CD14-positive monocyte (primary cell): Measurements from ENCODE around the gene RDH5. TPM values are rescaled to one million over a fixed set of nuclear protein-coding genes. Genes with fewer than 3 reads are reported as not detected.

Source experiments
- DNase-seq, 3 donors: peaks; one replicate each; pipeline ENCODE4 v3.0.0-alpha.2; 2011 to 2022
- H2AFZ ChIP-seq: 2 replicates; pipeline ENCODE4 v1.6.0; 2012; ENCODE audit warnings: mild to moderate bottlenecking, low read depth, low read length, inconsistent platforms; ENCODE audit not compliant: insufficient read depth, poor library complexity, severe bottlenecking
- H3K27ac ChIP-seq, 2 donors: 1 replicate in 1 of 2; 2 replicates in 1 of 2; pipeline ENCODE4 v1.5.1; 2012 to 2013; ENCODE audit warnings: low read length in 2 of 2, control low read depth in 1 of 2, inconsistent platforms in 1 of 2, low read depth in 1 of 2, mild to moderate bottlenecking in 1 of 2
- H3K27me3 ChIP-seq, 2 donors: one replicate each; pipeline versions ENCODE4 v1.6.0 to v1.6.1; 2011 to 2013; ENCODE audit warnings: low read length in 2 of 2; ENCODE audit not compliant: control insufficient read depth in 2 of 2, insufficient read depth in 2 of 2
- H3K36me3 ChIP-seq, 2 donors: replicated peaks in 1 of 2; 1 replicate in 1 of 2; 2 replicates in 1 of 2; pipeline versions ENCODE4 v1.5.1 to v1.6.1; 2012 to 2013; ENCODE audit warnings: low read length in 2 of 2, control low read depth in 1 of 2, inconsistent platforms in 1 of 2, mild to moderate bottlenecking in 1 of 2; ENCODE audit not compliant: insufficient read depth in 2 of 2, control insufficient read depth in 1 of 2
- H3K4me1 ChIP-seq, 2 donors: 1 replicate in 1 of 2; 2 replicates in 1 of 2; pipeline versions ENCODE4 v1.5.1 to v1.6.1; 2012 to 2013; ENCODE audit warnings: low read length in 2 of 2, control low read depth in 1 of 2, inconsistent platforms in 1 of 2, mild to moderate bottlenecking in 1 of 2, moderate library complexity in 1 of 2; ENCODE audit not compliant: insufficient read depth in 2 of 2, control insufficient read depth in 1 of 2
- H3K4me2 ChIP-seq: replicated peaks from 2 replicates; pipeline ENCODE3; 2012; ENCODE audit warnings: low read length, moderate library complexity, mild to moderate bottlenecking; ENCODE audit not compliant: poor library complexity, severe bottlenecking; ENCODE audit errors: extremely low read depth
- H3K4me3 ChIP-seq, 3 experiments: fragments of 200-600 bp in 1 of 3; sonication (generic) in 1 of 3; replicated peaks in 1 of 3; 1 replicate in 2 of 3; 2 replicates in 1 of 3; pipeline ENCODE4 v1.5.1; 2011 to 2013; ENCODE audit warnings: low read length in 3 of 3, mild to moderate bottlenecking in 3 of 3, control low read depth in 2 of 3, low read depth in 2 of 3, inconsistent platforms in 1 of 3, moderate library complexity in 1 of 3
- H3K79me2 ChIP-seq: 2 replicates; pipeline ENCODE4 v1.6.0; 2012; ENCODE audit warnings: mild to moderate bottlenecking, control low read depth, inconsistent platforms, low read length, moderate library complexity; ENCODE audit not compliant: insufficient read depth
- H3K9ac ChIP-seq: 2 replicates; pipeline ENCODE4 v1.6.0; 2017; ENCODE audit warnings: low read length, mild to moderate bottlenecking; ENCODE audit not compliant: insufficient read depth, poor library complexity, severe bottlenecking
- H3K9me3 ChIP-seq, 2 donors: replicated peaks in 1 of 2; 1 replicate in 1 of 2; 2 replicates in 1 of 2; pipeline versions ENCODE4 v1.5.1 to v1.6.1; 2012 to 2013; ENCODE audit warnings: low read length in 2 of 2, control low read depth in 1 of 2; ENCODE audit not compliant: control insufficient read depth in 1 of 2, insufficient read depth in 1 of 2
- H4K20me1 ChIP-seq: 2 replicates; pipeline ENCODE4 v1.6.0; 2012; ENCODE audit warnings: mild to moderate bottlenecking, low read length, control low read depth, moderate library complexity; ENCODE audit not compliant: insufficient read depth
- H3K27ac Mint-ChIP-seq, 7 donors: one replicate each; pipeline ENCODE4 v1.8.0; 2020; ENCODE audit warnings: mild to moderate bottlenecking in 7 of 7, mixed read lengths in 7 of 7, moderate library complexity in 6 of 7, inconsistent platforms in 2 of 7
- H3K27me3 Mint-ChIP-seq, 3 donors: one replicate each; pipeline ENCODE4 v1.8.0; 2021 to 2022; ENCODE audit warnings: low read depth in 3 of 3, mild to moderate bottlenecking in 3 of 3, mixed read lengths in 3 of 3, moderate library complexity in 3 of 3, inconsistent platforms in 1 of 3
- H3K36me3 Mint-ChIP-seq, 2 donors: one replicate each; pipeline ENCODE4 v1.8.0; 2020; ENCODE audit warnings: mixed read lengths in 2 of 2, inconsistent platforms in 1 of 2, mild to moderate bottlenecking in 1 of 2
- H3K4me1 Mint-ChIP-seq: one replicate; pipeline ENCODE4 v1.8.0; 2020; ENCODE audit warnings: mild to moderate bottlenecking, mixed read lengths
- H3K4me3 Mint-ChIP-seq, 2 donors: one replicate each; pipeline ENCODE4 v1.8.0; 2020; ENCODE audit warnings: mild to moderate bottlenecking in 2 of 2, mixed read lengths in 2 of 2, moderate library complexity in 1 of 2
- H3K9me3 Mint-ChIP-seq, 7 donors: one replicate each; pipeline ENCODE4 v1.8.0; 2020 to 2022; ENCODE audit warnings: mixed read lengths in 7 of 7, mild to moderate bottlenecking in 6 of 7, moderate library complexity in 6 of 7, inconsistent platforms in 2 of 7
- CTCF ChIP-seq: fragments of 200-600 bp; IDR thresholded peaks from one replicate; pipeline ENCODE4 v1.8.0; 2022; ENCODE audit warnings: antibody characterized with exemption, mild to moderate bottlenecking
- WGBS: methylation state at CpG from one replicate; pipeline ENCODE4 v1.1.5; 2013; ENCODE audit warnings: missing lambda C conversion rate; ENCODE audit not compliant: insufficient coverage; 5-methylcytosine and 5-hydroxymethylcytosine counted together
- intact Hi-C, 2 donors: fragments of 100-400 bp; cut with micrococcal nuclease; formaldehyde crosslinking; loops; one replicate each; pipeline versions ENCODE4 v1.15.0 to v1.15.1; 2023
- polyA plus RNA-seq, 3 donors: library from polyadenylated mRNA; depleted of rRNA in 1 of 3; unstranded in 2 of 3; stranded (reverse) in 1 of 3; fragments of 300-500 nt in 2 of 3; fragments of >200 nt in 1 of 3; fragmentation: Illumina TruSeq in 2 of 3; gene quantifications; 1 replicate in 2 of 3; 2 replicates in 1 of 3; pipeline ENCODE4 v1.2.3, GENCODE V29; 2012 to 2021

RDH5 gene
- polyA plus RNA-seq, 3 donors, result 1.2 to 10.4 (median 1.2) TPM

- H3K4me3 ChIP-seq, result peak overlapping the region in 1 of 3 experiments; percentile 65
- Mint-ChIP-seq H3K27me3 (peaks cover 37 to 50% (median 48%) of the 10 kb centered on the region in 3 donors), H3K4me3 (peak overlapping the region; percentile 77 to 79), H3K36me3 (peaks cover 0 to 5% of the 10 kb centered on the region in 2 donors), H3K27ac (peak overlapping the region in 2 of 7 donors; percentile 60 to 71), H3K9me3 (peaks cover 0 to 9% (median 0%) of the 10 kb centered on the region in 7 donors), H3K4me1 (peaks cover 43% of the 10 kb centered on the region)
- no peak for TF ChIP-seq CTCF
- peak overlapping the region; percentile 25 for H3K9ac ChIP-seq
- DNase-seq, result no peak
- H3K4me2 ChIP-seq, result peak overlapping the region; percentile 65
- WGBS, result 31% methylated on average over 3 of the region's 3 CpGs
- intact Hi-C loops, result loop anchor here in 1 of 2 donors (10.0 kb wide), 1 partner anchor 283 kb away; the partner anchor contains the start of gene IKZF4
- H3K36me3 ChIP-seq, result no peaks in the 10 kb centered on the region
- H3K9me3 ChIP-seq, result no peaks in the 10 kb centered on the region
- no peaks in the 10 kb centered on the region for H4K20me1 ChIP-seq
- H2AFZ ChIP-seq, result peak overlapping the region; percentile 71
- H3K27ac ChIP-seq, result no peak overlapping the region
- no peaks in the 10 kb centered on the region for H3K79me2 ChIP-seq
- H3K4me1 ChIP-seq, result peaks cover 26 to 33% of the 10 kb centered on the region in 2 donors
- peaks cover 22 to 33% of the 10 kb centered on the region in 2 donors for H3K27me3 ChIP-seq
Measured at GRCh38 chr12:55741931-55742680, 21.9 kb downstream of the RDH5 start.

- TF ChIP-seq CTCF, result no peak
- H3K4me3 Mint-ChIP-seq, result peak within 1 kb of the TSS; percentile 81 to 94
- Histone ChIP-seq H3K27me3 (peaks cover 22 to 33% of the 10 kb centered on the region in 2 donors), H3K4me1 (peaks cover 22 to 25% of the 10 kb centered on the region in 2 donors), H3K27ac (no peak within 1 kb of the TSS), H3K4me2 (peak within 1 kb of the TSS; percentile 88), H3K4me3 (peak within 1 kb of the TSS; percentile 34 to 78 (median 47)), H4K20me1 (no peaks in the 10 kb centered on the region), H3K36me3 (no peaks in the 10 kb centered on the region), H3K9me3 (no peaks in the 10 kb centered on the region), H3K79me2 (no peaks in the 10 kb centered on the region), H2AFZ (peak within 1 kb of the TSS; percentile 79), H3K9ac (peak within 1 kb of the TSS; percentile 32)
- H3K27me3 Mint-ChIP-seq, result peaks cover 34 to 50% (median 48%) of the 10 kb centered on the region in 3 donors
- H3K36me3 Mint-ChIP-seq, result peaks cover 0 to 5% of the 10 kb centered on the region in 2 donors
- H3K9me3 Mint-ChIP-seq, result peaks cover 0 to 9% (median 0%) of the 10 kb centered on the region in 7 donors
- WGBS, result under 1% methylated on average over 19 of the region's 53 CpGs
- H3K4me1 Mint-ChIP-seq, result peaks cover 37% of the 10 kb centered on the region
- peak within 1 kb of the TSS in 2 of 7 donors; percentile 60 to 71 for H3K27ac Mint-ChIP-seq
- intact Hi-C loops, result loop anchor here in 1 of 2 donors (10.0 kb wide), 1 partner anchor 282 kb away; the partner anchor contains the start of gene IKZF4
- DNase-seq, result peak in 1 of 3 donors; percentile 37
Measured at GRCh38 chr12:55742719-55743405, 22.7 kb downstream of the RDH5 start, which contains the start of gene GDF11. GDF11 (plus strand) TSS chr12:55743122; CDS start chr12:55743317, 195 bp downstream.
